Naive thymus-derived CD4-positive, alpha-beta T cell (primary cell): ENCODE results near the gene IL1RL1. TPM values are rescaled to one million over a fixed set of nuclear protein-coding genes. Genes with fewer than 3 reads are reported as not detected.
A peak's percentile ranks its signal among the peaks of the same experiment; 100 is the strongest.

ENCODE experiments used
- ATAC-seq: fragments of 150-1000 bp; cut with Tn5 transposase; 2 replicates; pipeline ENCODE4 v1.10.0; 2021; ENCODE audit warnings: mild to moderate bottlenecking, moderate library complexity
- CTCF ChIA-PET: fragments of 350-600 bp; sonication (Branson Sonifier 250); formaldehyde crosslinking; loops from one replicate; lab custom pipeline; 2021; ENCODE audit warnings: antibody characterized with exemption; lab: Charles Lee
- POLR2A ChIA-PET: fragments of 350-600 bp; sonication (Branson Sonifier 250); formaldehyde crosslinking; loops from one replicate; lab custom pipeline; 2021; ENCODE audit warnings: antibody characterized with exemption, inconsistent platforms; lab: Charles Lee
- DNase-seq, 9 donors: peaks; one replicate each; pipeline versions ENCODE4 v3.0.0 to v3.0.0-alpha.2; 2020 to 2022; ENCODE audit warnings: mixed read lengths in 1 of 9
- H3K27ac ChIP-seq: one replicate; pipeline ENCODE4 v1.7.0; 2013; ENCODE audit warnings: mild to moderate bottlenecking, low read depth, low read length, moderate library complexity
- H3K27me3 ChIP-seq, 2 donors: one replicate each; pipeline ENCODE4 v1.7.0; 2013; ENCODE audit warnings: low read length in 2 of 2, mild to moderate bottlenecking in 2 of 2, moderate library complexity in 2 of 2; ENCODE audit not compliant: control insufficient read depth in 2 of 2, insufficient read depth in 2 of 2
- H3K36me3 ChIP-seq, 3 experiments: 1 replicate in 2 of 3; 2 replicates in 1 of 3; pipeline ENCODE4 v1.7.0; 2013; ENCODE audit warnings: low read length in 3 of 3, mild to moderate bottlenecking in 3 of 3, moderate library complexity in 1 of 3; ENCODE audit not compliant: insufficient read depth in 3 of 3, control insufficient read depth in 2 of 3
- H3K4me1 ChIP-seq, 2 donors: one replicate each; pipeline ENCODE4 v1.7.0; 2013; ENCODE audit warnings: low read length in 2 of 2, mild to moderate bottlenecking in 2 of 2, moderate library complexity in 1 of 2; ENCODE audit not compliant: control insufficient read depth in 2 of 2, insufficient read depth in 2 of 2
- H3K4me3 ChIP-seq: 2 replicates; pipeline ENCODE4 v1.7.0; 2013; ENCODE audit warnings: mild to moderate bottlenecking, low read length
- H3K9me3 ChIP-seq, 3 experiments: 1 replicate in 2 of 3; 2 replicates in 1 of 3; pipeline ENCODE4 v1.7.0; 2013; ENCODE audit warnings: low read length in 3 of 3; ENCODE audit not compliant: control insufficient read depth in 2 of 3
- H3K27ac Mint-ChIP-seq, 9 donors: one replicate each; pipeline ENCODE4 v1.8.0; 2020 to 2022; ENCODE audit warnings: mixed read lengths in 9 of 9, mild to moderate bottlenecking in 8 of 9, moderate library complexity in 5 of 9, inconsistent platforms in 2 of 9
- H3K27me3 Mint-ChIP-seq, 5 donors: one replicate each; pipeline ENCODE4 v1.8.0; 2021 to 2022; ENCODE audit warnings: mixed read lengths in 5 of 5, mild to moderate bottlenecking in 1 of 5
- H3K36me3 Mint-ChIP-seq, 5 donors: one replicate each; pipeline ENCODE4 v1.8.0; 2020 to 2022; ENCODE audit warnings: mixed read lengths in 5 of 5, mild to moderate bottlenecking in 3 of 5, inconsistent platforms in 1 of 5
- H3K4me1 Mint-ChIP-seq, 7 donors: one replicate each; pipeline ENCODE4 v1.8.0; 2020 to 2022; ENCODE audit warnings: mixed read lengths in 7 of 7, mild to moderate bottlenecking in 3 of 7, inconsistent platforms in 1 of 7
- H3K4me3 Mint-ChIP-seq, 10 donors: one replicate each; pipeline ENCODE4 v1.8.0; 2020 to 2022; ENCODE audit warnings: mild to moderate bottlenecking in 10 of 10, mixed read lengths in 10 of 10, moderate library complexity in 6 of 10, inconsistent platforms in 2 of 10
- H3K9me3 Mint-ChIP-seq, 11 donors: one replicate each; pipeline ENCODE4 v1.8.0; 2020 to 2022; ENCODE audit warnings: mixed read lengths in 11 of 11, mild to moderate bottlenecking in 4 of 11, inconsistent platforms in 1 of 11, moderate library complexity in 1 of 11
- intact Hi-C, 2 donors: fragments of 100-400 bp; cut with micrococcal nuclease; formaldehyde crosslinking; loops; one replicate each; pipeline ENCODE4 v1.15.1; 2023
- polyA plus RNA-seq, 2 donors: library from polyadenylated mRNA; unstranded; fragments of 300-500 nt; fragmentation: Illumina TruSeq; gene quantifications; one replicate each; pipeline ENCODE4 v1.2.3, GENCODE V29; 2021
- total RNA-seq, 6 experiments: library from RNA in 5 of 6; stranded (reverse) in 5 of 6; gene quantifications; 1 replicate in 5 of 6; 2 replicates in 1 of 6; pipeline ENCODE4 v1.2.3 and lab custom pipeline; 2021 to 2026

The IL1RL1 gene
- total and polyA plus RNA-seq, 7 experiments from 2014 or later = 0.48 to 7.9 (median 4.9) TPM; not detected in 4

- H3K27me3 ChIP-seq = no peaks in the 10 kb centered on the region
- no peak overlapping the region for H3K27ac Mint-ChIP-seq
- H3K4me1 Mint-ChIP-seq = peaks cover 7 to 40% (median 8%) of the 10 kb centered on the region in 7 donors
- H3K4me3 Mint-ChIP-seq = no peak overlapping the region
- H3K36me3 Mint-ChIP-seq = peaks cover 0 to 30% (median 0%) of the 10 kb centered on the region in 5 donors
- H3K9me3 Mint-ChIP-seq = peaks cover 0 to 12% (median 0%) of the 10 kb centered on the region in 11 donors
- DNase-seq (no peak), ATAC-seq (no peak)
- CTCF ChIA-PET = interaction anchor here (1.3 kb wide), 1 partner anchor 174 kb away, joined by 3 read pairs; no protein-coding TSS in a partner anchor
- POLR2A ChIA-PET = no interaction called here
- intact Hi-C loops = no loop called here
- H3K27ac ChIP-seq = no peak overlapping the region
- H3K36me3 ChIP-seq = no peaks in the 10 kb centered on the region
- H3K9me3 ChIP-seq = no peaks in the 10 kb centered on the region
- no peaks in the 10 kb centered on the region for H3K4me1 ChIP-seq
- H3K4me3 ChIP-seq = no peak overlapping the region
- peaks cover 0 to 22% (median 0%) of the 10 kb centered on the region in 5 donors for H3K27me3 Mint-ChIP-seq
Measured at GRCh38 chr2:102269200-102269524, 42.2 kb upstream of the IL1RL1 start.

DNA sequence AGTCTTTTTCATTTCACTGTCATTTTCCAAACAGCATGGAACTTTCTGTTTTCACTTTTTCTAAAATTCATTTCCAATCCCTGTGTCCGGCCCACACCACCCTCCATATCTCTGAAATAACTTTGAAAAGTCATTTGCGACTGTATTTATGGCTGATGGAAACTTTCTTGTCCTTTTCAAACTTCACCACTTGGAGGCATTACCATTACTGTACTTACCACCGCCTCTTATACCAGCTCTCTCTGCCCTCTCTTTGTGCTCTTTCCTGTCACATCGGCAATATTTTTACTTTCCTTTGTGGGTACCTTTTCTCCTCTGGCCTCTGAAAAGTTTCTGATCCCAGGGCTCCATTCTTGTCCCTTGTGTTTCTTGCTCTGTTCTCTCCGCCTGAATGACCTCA lies 39.5 kb upstream of the IL1RL1 start:
- DNase-seq = peak in 4 of 9 donors; percentile 16 to 32 (median 26)
- intact Hi-C loops = loop anchor here in 1 of 2 donors (1.0 kb wide), 2 partner anchors 171 to 177 kb away; no protein-coding TSS in a partner anchor
- peak; percentile 68 for ATAC-seq

GRCh38 chr2:102273619-102274211 lies 37.6 kb upstream of the IL1RL1 start:
- Histone ChIP-seq H3K4me1 (peaks cover 0 to 19% of the 10 kb centered on the region in 2 donors), H3K27me3 (no peaks in the 10 kb centered on the region), H3K27ac (no peak overlapping the region), H3K36me3 (no peaks in the 10 kb centered on the region), H3K4me3 (no peak overlapping the region), H3K9me3 (no peaks in the 10 kb centered on the region)
- Mint-ChIP-seq H3K4me3 (no peak overlapping the region), H3K36me3 (peaks cover 0 to 45% (median 3%) of the 10 kb centered on the region in 5 donors), H3K27ac (no peak overlapping the region), H3K4me1 (peaks cover 7 to 72% (median 15%) of the 10 kb centered on the region in 7 donors), H3K27me3 (peaks cover 0 to 22% (median 0%) of the 10 kb centered on the region in 5 donors), H3K9me3 (peaks cover 0 to 21% (median 0%) of the 10 kb centered on the region in 11 donors)
- ChIA-PET CTCF (interaction anchor here (0.6 to 1.7 kb wide), 3 partner anchors 21 to 643 kb away, joined by 3 to 6 read pairs (median 4); no protein-coding TSS in a partner anchor), POLR2A (no interaction called here)
- peak; percentile 66 for ATAC-seq
- intact Hi-C loops = no loop called here
- DNase-seq = no peak

More for the DNA sequence above, 39.5 kb upstream of the IL1RL1 start:
- Histone ChIP-seq H3K36me3 (no peaks in the 10 kb centered on the region), H3K4me3 (no peak overlapping the region), H3K27me3 (no peaks in the 10 kb centered on the region), H3K4me1 (peaks cover 0 to 10% of the 10 kb centered on the region in 2 donors), H3K9me3 (no peaks in the 10 kb centered on the region), H3K27ac (no peak overlapping the region)
- CTCF ChIA-PET = interaction anchor here (0.7 to 1.9 kb wide), 3 partner anchors 20 to 171 kb away, joined by 4 to 7 read pairs (median 6); no protein-coding TSS in a partner anchor
- Mint-ChIP-seq H3K4me1 (peaks cover 7 to 54% (median 10%) of the 10 kb centered on the region in 7 donors), H3K4me3 (peak overlapping the region in 4 of 10 donors; percentile 5 to 55 (median 28)), H3K27ac (peak overlapping the region in 3 of 9 donors; percentile 18 to 32 (median 28)), H3K27me3 (peaks cover 0 to 22% (median 0%) of the 10 kb centered on the region in 5 donors), H3K36me3 (peaks cover 0 to 45% (median 3%) of the 10 kb centered on the region in 5 donors), H3K9me3 (peaks cover 0 to 18% (median 0%) of the 10 kb centered on the region in 11 donors)
- POLR2A ChIA-PET = no interaction called here

GRCh38 chr2:102276549-102277201 lies 34.7 kb upstream of the IL1RL1 start:
- H3K27ac Mint-ChIP-seq = peak overlapping the region in 2 of 9 donors; percentile 23 to 84
- peaks cover 6 to 64% (median 14%) of the 10 kb centered on the region in 7 donors for H3K4me1 Mint-ChIP-seq
- Histone ChIP-seq H3K4me3 (no peak overlapping the region), H3K36me3 (no peaks in the 10 kb centered on the region), H3K4me1 (peaks cover 0 to 19% of the 10 kb centered on the region in 2 donors), H3K9me3 (no peaks in the 10 kb centered on the region), H3K27ac (no peak overlapping the region), H3K27me3 (no peaks in the 10 kb centered on the region)
- H3K9me3 Mint-ChIP-seq = peaks cover 0 to 14% (median 0%) of the 10 kb centered on the region in 11 donors
- ChIA-PET POLR2A (no interaction called here), CTCF (interaction anchor here (0.7 to 1.9 kb wide), 3 partner anchors 36 to 1806 kb away, joined by 3 to 7 read pairs (median 6); partner anchors contain the start of gene NMS)
- peak overlapping the region in 1 of 10 donors; percentile 50 for H3K4me3 Mint-ChIP-seq
- H3K36me3 Mint-ChIP-seq = peaks cover 0 to 32% (median 3%) of the 10 kb centered on the region in 5 donors
- DNase-seq (no peak), ATAC-seq (no peak)
- intact Hi-C loops = loop anchor here in 1 of 2 donors (1.0 to 2.0 kb wide), 2 partner anchors 18 to 26 kb away; no protein-coding TSS in a partner anchor
- H3K27me3 Mint-ChIP-seq = peaks cover 0 to 6% (median 0%) of the 10 kb centered on the region in 5 donors

DNA sequence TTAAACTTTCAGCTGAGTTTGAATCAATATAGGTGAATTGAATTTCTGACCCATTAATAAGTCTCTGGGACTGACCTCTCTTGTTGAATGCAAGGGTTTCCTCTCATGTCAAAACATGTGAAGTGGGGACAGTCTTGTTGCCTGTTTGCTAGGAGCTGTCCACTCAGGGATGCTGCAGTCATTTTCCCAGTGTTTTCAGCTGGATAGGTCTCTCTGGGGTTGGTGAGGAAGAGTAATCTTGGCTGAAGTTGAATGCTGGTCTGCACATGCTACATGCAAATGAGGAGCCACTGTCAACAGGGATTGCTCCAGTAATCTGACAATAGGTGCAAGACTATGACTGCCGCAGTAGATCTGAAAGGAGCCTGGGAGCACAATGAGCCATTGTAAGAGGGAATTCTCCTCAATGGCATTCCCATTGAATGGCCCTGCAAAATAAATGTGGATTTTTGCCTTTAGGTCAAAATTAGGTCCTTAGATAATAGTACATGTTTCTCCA lies 34.1 kb upstream of the IL1RL1 start:
- Mint-ChIP-seq H3K4me3 (peak overlapping the region in 1 of 10 donors; percentile 50), H3K4me1 (peaks cover 0 to 62% (median 9%) of the 10 kb centered on the region in 7 donors), H3K36me3 (peaks cover 0 to 29% (median 3%) of the 10 kb centered on the region in 5 donors), H3K27ac (peak overlapping the region in 2 of 9 donors; percentile 23 to 84), H3K9me3 (peaks cover 0 to 14% (median 0%) of the 10 kb centered on the region in 11 donors), H3K27me3 (no peaks in the 10 kb centered on the region)
- Histone ChIP-seq H3K4me1 (peaks cover 0 to 19% of the 10 kb centered on the region in 2 donors), H3K27me3 (no peaks in the 10 kb centered on the region), H3K9me3 (no peaks in the 10 kb centered on the region), H3K36me3 (no peaks in the 10 kb centered on the region), H3K4me3 (no peak overlapping the region), H3K27ac (no peak overlapping the region)
- DNase-seq (no peak), ATAC-seq (no peak)
- intact Hi-C loops = loop anchor here in 1 of 2 donors (2.0 kb wide), 1 partner anchor 26 kb away; no protein-coding TSS in a partner anchor
- ChIA-PET POLR2A (no interaction called here), CTCF (interaction anchor here (1.9 kb wide), 1 partner anchor 37 kb away, joined by 7 read pairs; no protein-coding TSS in a partner anchor)

GRCh38 chr2:102278720-102279390 lies 32.5 kb upstream of the IL1RL1 start:
- peaks cover 0 to 55% (median 8%) of the 10 kb centered on the region in 7 donors for H3K4me1 Mint-ChIP-seq
- H3K4me3 ChIP-seq = no peak overlapping the region
- H3K36me3 ChIP-seq = no peaks in the 10 kb centered on the region
- H3K4me3 Mint-ChIP-seq = peak overlapping the region in 1 of 10 donors; percentile 39
- H3K4me1 ChIP-seq = peaks cover 0 to 19% of the 10 kb centered on the region in 2 donors
- H3K9me3 Mint-ChIP-seq = peaks cover 0 to 12% (median 0%) of the 10 kb centered on the region in 11 donors
- H3K27ac ChIP-seq = no peak overlapping the region
- DNase-seq (no peak), ATAC-seq (peak; percentile 21)
- H3K27ac Mint-ChIP-seq = peak overlapping the region in 1 of 9 donors; percentile 54
- ChIA-PET POLR2A (no interaction called here), CTCF (interaction anchor here (1.9 kb wide), 1 partner anchor 38 kb away, joined by 7 read pairs; no protein-coding TSS in a partner anchor)
- H3K27me3 Mint-ChIP-seq = no peaks in the 10 kb centered on the region
- peaks cover 0 to 24% (median 3%) of the 10 kb centered on the region in 5 donors for H3K36me3 Mint-ChIP-seq
- H3K9me3 ChIP-seq = no peaks in the 10 kb centered on the region
- H3K27me3 ChIP-seq = no peaks in the 10 kb centered on the region
- intact Hi-C loops = no loop called here
